Activated B cell treated with CpG ODN at 0.5 μM for 24 hours (primary cell): ENCODE data around the gene THAP7. TPM values are rescaled to one million over a fixed set of nuclear protein-coding genes. Genes with fewer than 3 reads are reported as not detected.
A peak's percentile ranks its signal among the peaks of the same experiment; 100 is the strongest.

Source experiments
- ATAC-seq: fragments of 200-7000 bp; cut with Tn5 transposase; one replicate; pipeline ENCODE4 v1.10.0; 2021; ENCODE audit warnings: low read depth, mild to moderate bottlenecking, moderate library complexity
- CTCF ChIA-PET: fragments of 350-600 bp; sonication (Branson Sonifier 250); formaldehyde crosslinking; loops from one replicate; lab custom pipeline; 2021; ENCODE audit warnings: antibody characterized with exemption; lab: Charles Lee
- POLR2A ChIA-PET: fragments of 350-600 bp; sonication (Branson Sonifier 250); formaldehyde crosslinking; loops from one replicate; lab custom pipeline; 2021; ENCODE audit warnings: antibody characterized with exemption; lab: Charles Lee
- DNase-seq: peaks from one replicate; pipeline ENCODE4 v3.0.0; 2022
- H3K27ac Mint-ChIP-seq: one replicate; pipeline ENCODE4 v1.8.0; 2020; ENCODE audit warnings: mixed read lengths
- H3K27me3 Mint-ChIP-seq: one replicate; pipeline ENCODE4 v1.8.0; 2021; ENCODE audit warnings: mixed read lengths
- H3K36me3 Mint-ChIP-seq: one replicate; pipeline ENCODE4 v1.8.0; 2021; ENCODE audit warnings: low read depth, mixed read lengths
- H3K4me1 Mint-ChIP-seq: one replicate; pipeline ENCODE4 v1.8.0; 2021; ENCODE audit warnings: mixed read lengths
- H3K4me3 Mint-ChIP-seq: one replicate; pipeline ENCODE4 v1.8.0; 2020; ENCODE audit warnings: mild to moderate bottlenecking, mixed read lengths
- H3K9me3 Mint-ChIP-seq: one replicate; pipeline ENCODE4 v1.8.0; 2020; ENCODE audit warnings: mixed read lengths
- CTCF ChIP-seq: fragments of 200-600 bp; IDR thresholded peaks from one replicate; pipeline ENCODE4 v1.8.0; 2022; ENCODE audit warnings: antibody characterized with exemption, mild to moderate bottlenecking
- intact Hi-C: fragments of 100-400 bp; cut with micrococcal nuclease; formaldehyde crosslinking; loops from one replicate; pipeline ENCODE4 v1.15.1; 2024
- total RNA-seq: library from RNA; stranded (reverse); gene quantifications from 2 replicates; pipeline ENCODE4 v1.2.3, GENCODE V29; 2022

THAP7 gene
- total RNA-seq, 1 donor from 2014 or later, result 27.1 TPM

- ChIA-PET POLR2A (no interaction called here), CTCF (no interaction called here)
- no peak for DNase-seq
- Mint-ChIP-seq H3K4me3 (no peak overlapping the region), H3K36me3 (no peaks in the 10 kb centered on the region), H3K27ac (no peak overlapping the region), H3K27me3 (peaks cover 20% of the 10 kb centered on the region), H3K4me1 (peaks cover 24% of the 10 kb centered on the region), H3K9me3 (no peaks in the 10 kb centered on the region)
- ATAC-seq, result no peak
- TF ChIP-seq CTCF, result no peak
- intact Hi-C loops, result loop anchor here (1.0 kb wide), 1 partner anchor 45 kb away; the partner anchor contains the start of gene THAP7
Observed at GRCh38 chr22:21047035-21047661, 45.2 kb upstream of the THAP7 start.

- DNase-seq, result peak; percentile 68
- Mint-ChIP-seq H3K27me3 (peaks cover 20% of the 10 kb centered on the region), H3K4me3 (peak within 1 kb of the TSS; percentile 80), H3K4me1 (peaks cover 24% of the 10 kb centered on the region), H3K27ac (peak within 1 kb of the TSS; percentile 77), H3K36me3 (no peaks in the 10 kb centered on the region), H3K9me3 (no peaks in the 10 kb centered on the region)
- POLR2A ChIA-PET, result interaction anchor here (1.3 to 2.4 kb wide), 2 partner anchors 43 to 64 kb away, joined by 7 to 8 read pairs; partner anchors contain the start of genes LZTR1 and THAP7
- no peak for TF ChIP-seq CTCF
- CTCF ChIA-PET, result no interaction called here
- intact Hi-C loops, result no loop called here
- peak; percentile 92 for ATAC-seq
Observed at GRCh38 chr22:21045585-21046294, 43.8 kb upstream of the THAP7 start, which contains the start of gene LRRC74B. LRRC74B (plus strand) TSS chr22:21045946; CDS start chr22:21045987, 41 bp downstream.

GRCh38 chr22:21044931-21045584, 43.1 kb upstream of the THAP7 start:
- Mint-ChIP-seq H3K4me1 (peaks cover 24% of the 10 kb centered on the region), H3K27me3 (peaks cover 20% of the 10 kb centered on the region), H3K36me3 (no peaks in the 10 kb centered on the region), H3K27ac (peak overlapping the region; percentile 77), H3K9me3 (no peaks in the 10 kb centered on the region), H3K4me3 (peak overlapping the region; percentile 80)
- intact Hi-C loops, result no loop called here
- POLR2A ChIA-PET, result interaction anchor here (1.3 to 2.4 kb wide), 2 partner anchors 43 to 63 kb away, joined by 7 to 8 read pairs; partner anchors contain the start of genes LZTR1 and THAP7
- TF ChIP-seq CTCF, result no peak
- DNase-seq (peak; percentile 26), ATAC-seq (peak; percentile 56)
- CTCF ChIA-PET, result no interaction called here

GRCh38 chr22:21043860-21044535, 42.1 kb upstream of the THAP7 start:
- no peak for TF ChIP-seq CTCF
- POLR2A ChIA-PET, result interaction anchor here (2.4 kb wide), 1 partner anchor 42 kb away, joined by 8 read pairs; the partner anchor contains the start of gene THAP7
- CTCF ChIA-PET, result no interaction called here
- Mint-ChIP-seq H3K36me3 (no peaks in the 10 kb centered on the region), H3K4me3 (no peak overlapping the region), H3K4me1 (peaks cover 24% of the 10 kb centered on the region), H3K9me3 (no peaks in the 10 kb centered on the region), H3K27ac (no peak overlapping the region), H3K27me3 (peaks cover 20% of the 10 kb centered on the region)
- ATAC-seq (no peak), DNase-seq (no peak)
- intact Hi-C loops, result no loop called here
